PC-9 (cell line): ENCODE measurements around the gene RASGRF1. TPM values are rescaled to one million over a fixed set of nuclear protein-coding genes. Genes with fewer than 3 reads are reported as not detected.

ENCODE experiments used
- BruUV-seq: library from RNA; stranded (reverse); fragments of 400-500 nt; replicated peaks from 2 replicates; lab custom pipeline; 2021; lab: Mats Ljungman, UMichigan
- CTCF ChIA-PET: fragments of 300-600 bp; sonication (Branson Sonifier 250); formaldehyde crosslinking; loops from one replicate; lab custom pipeline; 2022; ENCODE audit warnings: antibody characterized with exemption; lab: Charles Lee
- POLR2A ChIA-PET: fragments of 300-600 bp; sonication (Branson Sonifier 250); formaldehyde crosslinking; loops from one replicate; lab custom pipeline; 2022; ENCODE audit warnings: antibody characterized with exemption; ENCODE audit not compliant: unreplicated experiment; lab: Charles Lee
- DNase-seq, 2 experiments: peaks; one replicate each; pipeline versions ENCODE4 v3.0.0 to v3.0.0-alpha.2; 2015 to 2022; ENCODE audit warnings: mixed read lengths in 1 of 2
- H2AFZ ChIP-seq: fragments of 200-600 bp; sonication (generic); 2 replicates; pipeline ENCODE4 v1.8.1; 2017; ENCODE audit warnings: antibody characterized with exemption
- H3F3A ChIP-seq: fragments of 200-600 bp; sonication (generic); 2 replicates; pipeline ENCODE4 v1.8.1; 2017; ENCODE audit warnings: antibody characterized with exemption, mild to moderate bottlenecking, low read depth; ENCODE audit not compliant: insufficient read depth
- H3K27ac ChIP-seq: fragments of 200-600 bp; sonication (generic); 2 replicates; pipeline ENCODE4 v1.6.1; 2016; ENCODE audit warnings: mixed run types
- H3K27me3 ChIP-seq: fragments of 200-600 bp; sonication (generic); 2 replicates; pipeline ENCODE4 v1.6.1; 2016; ENCODE audit warnings: low read depth, mixed run types; ENCODE audit not compliant: insufficient read depth
- H3K36me3 ChIP-seq: fragments of 200-600 bp; sonication (generic); 2 replicates; pipeline ENCODE4 v1.6.1; 2016; ENCODE audit warnings: low read depth, mixed run types
- H3K4me1 ChIP-seq: fragments of 200-600 bp; sonication (generic); replicated peaks from 2 replicates; pipeline ENCODE4 v1.6.1; 2016; ENCODE audit warnings: mixed run types; ENCODE audit not compliant: insufficient read depth
- H3K4me2 ChIP-seq: fragments of 200-600 bp; sonication (generic); 2 replicates; pipeline ENCODE4 v1.6.1; 2017; ENCODE audit warnings: mixed run types
- H3K4me3 ChIP-seq: fragments of 200-600 bp; sonication (generic); 2 replicates; pipeline ENCODE4 v1.6.1; 2016; ENCODE audit warnings: mixed run types
- H3K79me2 ChIP-seq: fragments of 200-600 bp; sonication (generic); 2 replicates; pipeline ENCODE4 v1.6.1; 2017; ENCODE audit warnings: low read depth, mixed run types
- H3K9me2 ChIP-seq: fragments of 200-600 bp; sonication (generic); 2 replicates; pipeline ENCODE4 v1.8.1; 2017; ENCODE audit warnings: mild to moderate bottlenecking; ENCODE audit not compliant: insufficient read depth
- H3K9me3 ChIP-seq: fragments of 200-600 bp; sonication (generic); 2 replicates; pipeline ENCODE4 v1.8.1; 2016; ENCODE audit warnings: low read depth; ENCODE audit not compliant: insufficient read depth
- H4K20me1 ChIP-seq: fragments of 200-600 bp; sonication (generic); 2 replicates; pipeline ENCODE4 v1.8.1; 2017; ENCODE audit not compliant: insufficient read depth
- EZH2 ChIP-seq: fragments of 200-600 bp; sonication (generic); IDR thresholded peaks from 2 replicates; pipeline ENCODE4 v1.8.0; 2017; ENCODE audit warnings: antibody characterized with exemption, low read depth
- intact Hi-C: fragments of 100-400 bp; cut with micrococcal nuclease; formaldehyde crosslinking; loops from one replicate; pipeline ENCODE4 v1.10.0; 2022; ENCODE audit not compliant: unreplicated experiment
- total RNA-seq: library from RNA; stranded (reverse); gene quantifications from 2 replicates; pipeline ENCODE4 v1.2.3, GENCODE V29; 2021
- TF ChIP-seq, protein P1 (sequence below): fragments of 200-600 bp; sonication (generic); conservative IDR thresholded peaks from 2 replicates; pipeline ENCODE4 v1.6.1; 2017; ENCODE audit warnings: mixed run types, antibody characterized with exemption, mild to moderate bottlenecking, moderate library complexity

The RASGRF1 gene
- total RNA-seq, 1 experiment from 2014 or later = 6.0 TPM

DNA sequence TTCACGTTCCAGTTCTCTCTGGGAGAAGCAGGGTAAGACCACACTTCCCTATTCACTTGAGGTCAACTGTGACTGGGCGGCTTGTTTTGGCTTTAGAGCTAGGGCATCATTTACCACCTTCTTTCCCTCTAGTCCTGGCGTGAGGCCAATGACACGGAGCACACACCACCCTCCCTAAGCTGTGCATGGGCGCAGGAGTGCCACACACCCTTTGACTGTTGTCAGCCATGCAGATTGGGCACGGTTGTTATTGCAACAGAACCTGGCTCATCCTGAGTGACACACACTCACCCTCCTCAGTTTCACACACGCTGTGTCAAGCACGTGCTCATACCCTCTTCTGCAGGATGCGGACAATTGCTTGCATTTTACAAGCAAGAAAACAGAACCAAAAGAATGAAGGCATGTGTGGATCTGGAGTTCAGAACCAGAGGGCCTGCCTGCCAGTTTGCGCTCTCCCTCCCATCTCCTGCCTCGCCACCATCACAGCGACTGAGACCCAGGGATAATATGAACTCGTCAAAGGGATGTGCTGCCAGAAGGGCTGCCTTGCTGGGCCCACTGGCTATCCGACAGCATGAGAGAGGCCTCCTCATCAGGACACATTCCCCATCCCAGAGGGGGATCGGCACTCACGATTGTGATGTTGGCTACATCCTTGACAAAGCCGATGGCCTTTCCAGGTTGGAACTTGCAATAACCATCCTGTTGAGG lies 163.3 kb downstream of the RASGRF1 start:
- H3K9me2 ChIP-seq = no peaks in the 10 kb centered on the region
- H3K36me3 ChIP-seq = 0 out of 2 replicates have a peak, but pooled peaks cover 6% of the 10 kb centered on the region
- no peaks in the 10 kb centered on the region for H3K9me3 ChIP-seq
- TF ChIP-seq EZH2 = no peak
- TF ChIP-seq, protein P1, sequence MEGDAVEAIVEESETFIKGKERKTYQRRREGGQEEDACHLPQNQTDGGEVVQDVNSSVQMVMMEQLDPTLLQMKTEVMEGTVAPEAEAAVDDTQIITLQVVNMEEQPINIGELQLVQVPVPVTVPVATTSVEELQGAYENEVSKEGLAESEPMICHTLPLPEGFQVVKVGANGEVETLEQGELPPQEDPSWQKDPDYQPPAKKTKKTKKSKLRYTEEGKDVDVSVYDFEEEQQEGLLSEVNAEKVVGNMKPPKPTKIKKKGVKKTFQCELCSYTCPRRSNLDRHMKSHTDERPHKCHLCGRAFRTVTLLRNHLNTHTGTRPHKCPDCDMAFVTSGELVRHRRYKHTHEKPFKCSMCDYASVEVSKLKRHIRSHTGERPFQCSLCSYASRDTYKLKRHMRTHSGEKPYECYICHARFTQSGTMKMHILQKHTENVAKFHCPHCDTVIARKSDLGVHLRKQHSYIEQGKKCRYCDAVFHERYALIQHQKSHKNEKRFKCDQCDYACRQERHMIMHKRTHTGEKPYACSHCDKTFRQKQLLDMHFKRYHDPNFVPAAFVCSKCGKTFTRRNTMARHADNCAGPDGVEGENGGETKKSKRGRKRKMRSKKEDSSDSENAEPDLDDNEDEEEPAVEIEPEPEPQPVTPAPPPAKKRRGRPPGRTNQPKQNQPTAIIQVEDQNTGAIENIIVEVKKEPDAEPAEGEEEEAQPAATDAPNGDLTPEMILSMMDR = no peak
- intact Hi-C loops = loop anchor here (5.0 kb wide), 1 partner anchor 255 kb away; no protein-coding TSS in a partner anchor
- ChIA-PET CTCF (no interaction called here), POLR2A (no interaction called here)
- BruUV-seq = no TSS peak
- H3K27me3 ChIP-seq = no peaks in the 10 kb centered on the region
- H3K4me3 ChIP-seq = no peak overlapping the region
- H3F3A ChIP-seq = peaks cover 21% of the 10 kb centered on the region
- no peak overlapping the region for H2AFZ ChIP-seq
- H3K4me2 ChIP-seq = no peak overlapping the region
- no peak overlapping the region for H3K27ac ChIP-seq
- H3K79me2 ChIP-seq = no peaks in the 10 kb centered on the region
- no peak for DNase-seq
- no peaks in the 10 kb centered on the region for H4K20me1 ChIP-seq
- H3K4me1 ChIP-seq = peaks cover 22% of the 10 kb centered on the region

DNA sequence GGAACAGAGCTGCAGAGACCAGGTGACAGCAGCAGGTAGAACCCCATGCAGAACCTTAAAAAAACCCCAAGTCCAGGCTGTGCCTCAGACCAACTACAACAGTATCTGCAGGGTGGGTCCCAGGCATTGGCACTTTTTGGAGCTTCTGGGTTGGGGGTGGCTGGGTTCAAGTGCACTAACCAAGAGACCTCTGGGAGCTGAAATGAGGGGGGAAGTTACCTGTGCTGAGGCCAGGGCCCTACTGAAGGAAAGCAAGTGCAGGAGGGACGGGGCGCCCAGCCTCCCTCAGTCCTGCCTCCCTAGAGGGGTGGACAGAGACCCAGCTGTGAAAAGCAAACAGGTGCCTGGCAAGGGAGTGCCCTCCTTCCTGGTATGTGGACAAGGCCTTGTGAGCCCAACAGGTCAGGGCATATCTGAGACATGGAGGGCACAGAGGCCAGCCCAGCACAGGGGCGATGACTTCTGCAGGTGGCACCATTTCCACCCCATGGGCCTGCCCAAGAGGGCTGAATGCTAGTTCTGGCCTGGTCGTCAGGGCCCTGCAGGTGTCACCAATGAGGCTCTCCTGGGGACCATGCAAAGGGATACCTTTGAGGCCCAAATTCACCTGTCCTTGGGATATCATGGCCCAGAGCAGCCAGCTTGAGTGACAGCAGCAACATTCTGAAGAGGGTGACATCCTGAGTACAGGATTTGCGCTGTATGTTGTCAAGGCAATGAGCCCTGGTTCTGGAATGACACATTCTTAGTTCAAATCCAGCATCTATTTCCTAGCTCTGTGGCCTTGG lies 164.4 kb downstream of the RASGRF1 start:
- no peaks in the 10 kb centered on the region for H3K9me2 ChIP-seq
- BruUV-seq = no TSS peak
- H2AFZ ChIP-seq = no peak overlapping the region
- H3K36me3 ChIP-seq = 0 out of 2 replicates have a peak, but pooled peaks cover 6% of the 10 kb centered on the region
- H3K4me3 ChIP-seq = no peak overlapping the region
- POLR2A ChIA-PET = no interaction called here
- CTCF ChIA-PET = no interaction called here
- H3K4me1 ChIP-seq = peaks cover 15% of the 10 kb centered on the region
- H3K27me3 ChIP-seq = no peaks in the 10 kb centered on the region
- H3K27ac ChIP-seq = no peak overlapping the region
- DNase-seq = no peak
- H3K4me2 ChIP-seq = no peak overlapping the region
- no peaks in the 10 kb centered on the region for H3K9me3 ChIP-seq
- intact Hi-C loops = loop anchor here (5.0 kb wide), 1 partner anchor 256 kb away; no protein-coding TSS in a partner anchor
- H3F3A ChIP-seq = peaks cover 12% of the 10 kb centered on the region
- TF ChIP-seq, protein P1 = no peak
- no peak for TF ChIP-seq EZH2
- H4K20me1 ChIP-seq = no peaks in the 10 kb centered on the region
- H3K79me2 ChIP-seq = no peaks in the 10 kb centered on the region

DNA sequence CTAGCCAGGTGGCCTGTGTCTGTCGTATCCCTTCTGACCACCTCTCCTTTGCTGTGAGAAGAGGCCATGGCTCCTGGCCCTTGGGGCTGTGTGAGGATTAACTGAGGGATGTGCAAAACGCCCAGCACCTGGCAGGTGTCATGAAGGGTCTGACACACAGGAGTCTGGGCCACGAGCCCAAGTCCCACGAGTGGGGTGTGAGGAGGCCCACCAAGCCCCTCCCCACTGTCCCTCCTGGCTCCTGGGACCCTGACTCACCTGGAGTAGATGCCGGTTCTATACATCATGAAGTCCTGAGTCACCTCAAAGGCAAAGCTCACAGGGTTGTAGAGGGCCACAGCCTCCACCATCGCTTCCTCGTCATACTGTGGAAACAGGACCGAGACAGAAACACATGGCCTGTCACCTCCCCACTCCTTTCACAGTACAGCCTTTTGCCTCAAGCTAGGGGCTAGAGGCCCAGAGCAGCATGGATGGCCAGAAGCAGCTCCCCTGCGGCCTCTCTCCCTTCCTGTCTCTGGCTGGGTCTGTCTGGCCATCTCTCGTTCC lies 165.4 kb downstream of the RASGRF1 start:
- no peaks in the 10 kb centered on the region for H3K79me2 ChIP-seq
- H3K4me2 ChIP-seq = no peak overlapping the region
- H3F3A ChIP-seq = peaks cover 7% of the 10 kb centered on the region
- ChIA-PET CTCF (no interaction called here), POLR2A (interaction anchor here (0.6 kb wide), 1 partner anchor 474 kb away, joined by 3 read pairs; no protein-coding TSS in a partner anchor)
- no TSS peak for BruUV-seq
- no peak overlapping the region for H3K27ac ChIP-seq
- H3K4me3 ChIP-seq = no peak overlapping the region
- DNase-seq = no peak
- H4K20me1 ChIP-seq = no peaks in the 10 kb centered on the region
- H2AFZ ChIP-seq = no peak overlapping the region
- 0 out of 2 replicates have a peak, but pooled peaks cover 6% of the 10 kb centered on the region for H3K36me3 ChIP-seq
- intact Hi-C loops = loop anchor here (5.0 kb wide), 1 partner anchor 257 kb away; no protein-coding TSS in a partner anchor
- no peaks in the 10 kb centered on the region for H3K9me3 ChIP-seq
- TF ChIP-seq, protein P1 = no peak
- TF ChIP-seq EZH2 = no peak
- no peaks in the 10 kb centered on the region for H3K27me3 ChIP-seq
- peaks cover 7% of the 10 kb centered on the region for H3K4me1 ChIP-seq
- H3K9me2 ChIP-seq = no peaks in the 10 kb centered on the region
